HG03066 (cell line): ENCODE results near the gene ZBTB37.
"Not testable (repeated sequence)": the region's sequence is repeated elsewhere in the genome, so short reads cannot be mapped to it uniquely, and the experiment has no call there.

Source experiments
- ATAC-seq: cut with Tn5 transposase; IDR thresholded peaks from one replicate; pipeline ENCODE4 v1.9.1; 2021; ENCODE audit warnings: low read depth; ENCODE audit not compliant: unreplicated experiment

The ZBTB37 gene

DNA sequence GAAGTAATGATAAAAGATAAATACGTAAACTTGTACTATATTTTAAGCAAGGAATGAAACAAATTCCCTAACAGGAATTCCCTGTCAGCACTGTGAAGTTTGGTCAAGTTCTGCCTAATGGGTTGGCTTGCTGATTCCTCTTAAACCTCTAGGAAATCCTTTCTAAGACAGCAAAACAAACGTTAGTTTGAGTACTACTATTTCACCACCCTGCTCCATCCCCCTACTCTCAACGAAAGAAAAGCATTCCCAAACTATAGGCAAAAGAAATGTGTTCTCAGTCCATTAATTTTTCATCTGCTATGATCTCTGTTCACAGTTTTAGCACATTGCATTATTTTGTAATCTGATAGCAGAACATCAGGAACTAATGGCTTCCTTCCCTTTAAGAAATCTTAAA lies 32.8 kb downstream of the ZBTB37 start:
- ATAC-seq = no peak

DNA sequence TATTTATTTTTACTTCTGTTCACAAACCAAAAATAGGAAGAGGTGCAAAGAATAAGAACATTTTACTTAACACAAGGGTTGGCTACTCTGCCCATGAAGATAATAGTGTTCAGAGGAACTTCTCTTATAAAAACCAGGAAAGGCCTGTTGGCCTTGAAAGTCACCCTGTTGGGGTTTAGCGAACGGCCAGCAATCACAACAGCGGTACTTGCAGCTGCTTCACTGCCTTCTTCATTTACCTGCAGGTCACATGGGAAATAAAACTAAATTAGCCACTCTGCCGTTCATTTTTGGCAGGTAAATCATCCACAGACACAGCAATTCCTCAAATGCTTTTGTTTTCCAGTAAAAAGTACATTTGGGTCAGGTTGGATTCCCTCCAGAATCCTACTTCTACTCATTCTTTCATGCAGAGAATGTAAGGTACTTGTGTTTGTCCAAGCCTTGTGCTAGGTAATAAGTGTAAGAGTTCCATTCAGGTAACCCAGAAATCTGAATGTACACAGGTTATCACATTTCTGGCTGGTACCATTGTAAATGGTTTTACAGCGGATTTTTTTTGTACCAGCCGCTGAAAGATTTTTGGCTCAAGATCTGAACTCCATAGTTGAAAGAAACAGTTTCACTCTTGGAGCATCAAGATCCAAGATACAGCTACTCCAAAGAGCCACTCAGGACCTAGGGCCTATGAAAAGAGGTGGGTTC lies 35.8 kb downstream of the ZBTB37 start:
- no peak for ATAC-seq

DNA sequence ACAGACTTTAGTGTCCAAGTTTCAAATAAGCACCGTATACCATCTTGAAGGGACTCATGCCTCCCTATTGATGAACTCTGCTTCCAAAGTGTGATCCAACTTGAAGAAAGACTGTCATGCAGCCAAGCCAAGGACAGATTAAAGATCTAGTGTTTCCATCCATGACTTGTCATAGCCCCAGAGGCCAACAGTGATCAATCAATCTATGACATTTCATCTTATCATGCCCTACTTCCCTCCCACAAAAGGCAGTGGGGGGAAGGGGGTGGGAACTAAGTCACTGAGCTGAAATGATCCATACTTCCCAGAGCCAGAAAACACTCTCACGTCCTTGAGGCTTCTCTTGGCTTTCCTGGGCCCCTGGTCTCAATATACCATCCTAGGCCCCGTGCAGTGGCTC lies 44.9 kb downstream of the ZBTB37 start:
- ATAC-seq = no peak

DNA sequence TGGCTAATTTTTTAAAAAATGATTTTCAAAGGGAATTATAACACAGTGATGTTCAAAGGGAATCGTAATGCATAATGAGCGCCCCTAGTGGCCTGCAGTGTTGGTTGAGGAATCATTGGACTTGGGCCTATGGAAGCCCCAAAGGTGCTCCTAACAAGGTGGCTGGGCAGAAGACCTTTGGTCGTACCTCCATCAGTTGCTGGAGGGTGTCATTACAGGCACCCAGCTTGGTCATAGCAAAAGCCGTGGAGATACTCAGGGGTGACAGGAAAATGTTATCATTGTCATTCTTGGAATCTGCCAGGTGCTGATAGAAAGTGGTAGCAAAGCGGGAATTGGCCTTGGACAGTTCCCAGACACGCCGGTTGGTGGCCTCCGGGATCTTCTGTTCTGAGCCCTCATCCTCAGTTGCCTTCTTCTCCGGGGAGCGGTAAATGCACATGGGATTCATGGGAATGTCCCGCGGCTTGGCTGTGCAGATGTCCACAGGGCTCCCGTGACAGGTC lies 46.2 kb downstream of the ZBTB37 start:
- ATAC-seq = no peak

DNA sequence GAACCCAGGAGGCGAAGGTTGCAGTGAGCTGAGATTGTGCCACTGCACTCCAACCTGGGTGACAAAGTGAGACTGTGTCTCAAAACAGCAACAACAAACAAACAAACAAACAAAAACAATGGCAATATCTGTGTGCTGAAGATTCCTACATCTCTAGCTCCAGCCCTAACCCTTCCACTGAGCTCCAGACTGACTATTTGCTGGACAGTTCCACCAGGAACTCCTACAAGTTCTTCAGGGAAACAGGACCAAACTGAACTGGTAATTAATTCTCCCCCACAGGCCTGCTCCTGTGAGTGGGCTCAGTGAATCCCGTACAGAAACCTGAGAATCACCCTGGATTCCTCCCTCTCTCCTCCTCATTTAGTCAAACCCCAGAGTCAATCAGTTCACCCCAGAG lies 47.4 kb downstream of the ZBTB37 start:
- no peak for ATAC-seq

DNA sequence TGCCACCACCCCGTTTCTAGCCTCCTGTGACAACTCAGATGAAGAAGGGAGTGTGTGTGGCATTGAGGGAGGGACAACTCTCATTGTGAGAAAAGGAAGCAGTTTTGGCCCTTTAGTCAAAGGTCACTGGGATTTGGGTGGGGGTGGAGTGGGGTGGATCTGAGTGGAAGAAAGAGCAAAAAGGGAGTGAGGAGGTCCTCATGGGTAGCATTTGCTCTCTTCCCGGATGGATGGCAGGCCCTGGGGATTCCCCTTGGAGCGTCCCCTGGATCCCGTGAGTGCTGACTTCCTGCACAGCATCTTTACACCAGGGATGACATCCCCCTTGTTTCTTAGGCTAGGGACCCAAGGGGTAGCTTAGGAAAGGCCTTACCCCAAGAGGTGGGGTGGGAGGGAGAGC lies 48.5 kb downstream of the ZBTB37 start:
- no peak for ATAC-seq

DNA sequence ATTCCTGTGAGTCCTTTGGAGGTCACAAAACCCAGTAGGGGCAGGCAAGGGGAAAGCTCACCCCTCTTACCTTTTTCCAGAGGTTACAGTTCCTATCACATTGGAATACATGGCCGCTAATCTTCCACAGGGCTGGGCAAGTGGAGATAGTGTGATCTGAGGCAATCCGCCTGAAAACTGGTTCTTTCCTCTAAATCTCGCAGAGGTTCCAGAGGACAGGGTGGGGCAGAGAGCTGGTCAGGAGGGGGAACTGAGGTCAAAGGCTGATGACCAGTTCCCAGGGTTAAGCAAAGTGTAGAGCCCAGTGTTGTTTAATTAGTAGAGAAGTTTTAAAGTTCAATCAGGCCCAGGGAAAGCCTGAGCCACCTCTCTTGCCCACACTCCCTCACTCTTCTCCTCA lies 49.0 kb downstream of the ZBTB37 start, which contains the start of gene SERPINC1:
TSS of gene SERPINC1 (minus strand) at position 179 of the 400 bp plus-strand sequence. CDS start at position 111, 68 bp downstream.
- ATAC-seq = no peak

DNA sequence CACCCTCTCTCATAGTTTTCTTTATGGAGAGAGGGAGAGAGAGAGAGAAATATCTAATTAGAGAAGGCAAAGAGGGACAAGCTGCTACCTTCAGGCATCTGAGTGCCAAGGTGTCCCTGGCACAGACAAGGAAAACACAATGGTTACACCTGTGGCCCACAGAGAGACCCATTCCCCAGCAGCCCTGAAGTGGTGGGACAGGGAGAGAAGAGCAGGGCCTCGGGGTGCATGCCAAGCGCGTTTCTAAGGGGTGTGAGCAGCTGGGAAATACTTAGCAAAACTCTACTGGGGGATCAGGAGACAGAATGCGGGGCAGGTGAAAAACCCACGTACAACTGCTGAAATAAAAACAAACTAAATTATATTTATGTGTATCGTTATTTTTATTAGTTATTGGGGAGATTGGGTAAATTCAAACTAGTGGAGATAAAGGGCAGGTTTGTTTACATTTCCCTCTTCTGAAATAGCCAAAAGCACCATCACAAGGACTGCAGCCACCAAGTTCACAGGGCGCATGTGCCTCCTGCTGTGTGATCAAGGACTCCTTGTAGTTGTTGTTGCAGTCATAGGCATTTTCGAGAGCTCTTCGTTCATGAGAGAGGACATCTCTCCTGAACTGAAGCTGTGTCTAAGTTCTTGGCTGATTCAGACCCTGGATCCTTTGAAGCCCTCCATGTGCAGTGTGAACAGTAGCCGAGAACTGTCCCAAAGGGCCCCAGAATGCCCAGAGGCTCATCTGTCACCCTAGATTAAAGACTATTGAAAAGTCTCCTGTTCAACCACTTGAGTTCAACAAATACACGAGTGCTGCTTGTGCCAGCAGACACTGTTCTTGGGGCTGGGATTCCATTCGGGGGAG lies 49.7 kb downstream of the ZBTB37 start:
- ATAC-seq = no peak

DNA sequence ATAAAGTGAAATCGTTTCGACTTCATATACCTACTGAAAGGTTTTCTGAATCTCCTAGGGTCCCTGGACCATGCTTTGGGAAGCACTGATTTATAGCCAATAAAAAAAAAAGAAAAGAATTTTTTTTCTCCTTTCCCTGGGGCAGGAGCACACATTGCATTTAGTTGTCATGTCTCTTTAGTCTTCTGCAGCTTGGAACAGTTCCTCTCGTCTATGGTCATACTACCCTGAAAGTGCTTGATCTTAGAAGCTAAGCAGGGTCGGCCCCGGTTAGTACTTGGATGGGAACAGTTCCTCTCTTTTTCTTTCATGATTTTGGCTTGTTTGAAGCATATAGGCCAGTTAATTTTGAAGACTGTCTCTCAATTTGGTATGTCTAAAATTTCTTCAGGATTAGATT lies 52.7 kb downstream of the ZBTB37 start:
- ATAC-seq = no peak

DNA sequence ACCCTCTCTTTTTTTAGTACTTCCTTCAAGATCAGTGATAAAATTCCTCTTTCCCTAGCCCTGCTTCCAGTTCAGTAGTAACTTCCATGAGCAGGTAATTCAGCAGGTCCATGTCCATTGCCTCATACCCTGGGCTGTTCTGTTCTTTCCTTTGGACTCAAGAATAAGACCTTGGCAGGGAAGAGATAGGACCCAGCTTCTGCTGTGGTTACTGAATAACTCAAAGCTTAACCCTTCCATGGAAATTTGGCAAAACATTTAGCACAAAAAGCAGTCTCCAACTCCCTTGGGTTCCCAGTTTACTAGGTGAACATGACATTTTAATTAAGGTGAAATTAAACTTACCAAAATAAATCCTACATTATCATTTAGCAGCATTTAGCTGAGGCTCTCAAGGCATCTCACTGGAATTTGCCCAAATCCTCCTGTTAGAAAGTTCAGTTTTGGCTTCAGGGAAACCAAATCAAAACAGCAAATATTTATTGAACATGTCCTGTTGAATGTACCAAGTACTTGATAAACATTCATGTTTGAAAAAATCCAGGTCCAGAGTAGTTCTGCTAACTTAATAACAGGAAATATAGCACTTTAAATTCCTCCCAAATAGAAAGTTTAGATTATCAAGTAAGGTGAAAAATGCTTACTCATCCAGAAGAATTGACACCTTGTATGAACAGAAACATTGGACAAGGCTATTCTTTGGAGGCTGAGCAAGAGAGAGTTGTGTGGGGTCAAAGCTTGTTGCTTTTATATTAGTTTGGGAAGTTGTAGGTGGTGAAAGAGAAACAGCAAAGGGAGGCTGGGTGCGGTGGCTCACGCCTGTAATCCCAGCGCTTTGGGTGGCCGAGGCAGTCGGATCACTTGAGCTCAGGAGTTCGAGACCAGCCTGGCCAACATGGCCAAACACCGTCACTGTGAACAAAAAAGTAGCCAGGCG lies 57.4 kb downstream of the ZBTB37 start:
- no peak for ATAC-seq

DNA sequence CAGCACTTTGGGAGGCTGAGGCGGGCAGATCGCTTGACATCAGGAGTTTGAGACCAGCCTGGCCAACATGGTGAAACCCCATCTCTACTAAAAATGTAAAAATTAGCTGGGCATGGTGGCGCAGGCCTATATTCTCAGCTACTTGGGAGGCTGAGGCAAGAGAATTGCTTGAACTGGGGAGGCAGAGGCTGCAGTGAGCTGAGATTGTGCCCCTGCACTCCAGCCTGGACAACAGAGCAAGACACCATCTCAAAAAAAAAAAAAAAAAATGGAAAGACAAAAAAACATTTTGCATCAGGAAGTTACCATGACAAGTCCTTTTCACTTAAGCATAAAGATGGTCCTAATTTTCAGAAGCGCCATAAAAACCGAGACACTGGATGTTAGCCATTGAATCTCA lies 62.4 kb downstream of the ZBTB37 start:
- ATAC-seq = not testable (repeated sequence)

DNA sequence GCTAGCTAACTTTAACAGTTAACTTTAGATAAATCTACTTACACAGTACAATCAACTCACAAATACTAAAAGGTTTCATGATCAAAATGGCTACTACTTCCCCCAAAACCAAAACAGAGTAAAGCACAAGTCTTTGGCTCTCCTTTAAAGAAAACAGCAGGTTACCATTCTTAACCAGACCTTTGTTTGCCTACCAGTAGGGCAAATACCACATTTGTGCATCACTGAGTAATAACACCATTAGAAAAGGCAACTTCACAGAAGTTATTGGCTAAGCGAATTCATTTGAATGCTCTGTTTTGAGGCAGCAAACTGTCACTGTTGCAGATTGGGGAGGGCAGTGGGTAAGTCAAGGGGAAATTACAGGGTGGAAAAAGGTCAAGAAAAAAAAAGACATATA lies 66.3 kb downstream of the ZBTB37 start:
- no peak for ATAC-seq

DNA sequence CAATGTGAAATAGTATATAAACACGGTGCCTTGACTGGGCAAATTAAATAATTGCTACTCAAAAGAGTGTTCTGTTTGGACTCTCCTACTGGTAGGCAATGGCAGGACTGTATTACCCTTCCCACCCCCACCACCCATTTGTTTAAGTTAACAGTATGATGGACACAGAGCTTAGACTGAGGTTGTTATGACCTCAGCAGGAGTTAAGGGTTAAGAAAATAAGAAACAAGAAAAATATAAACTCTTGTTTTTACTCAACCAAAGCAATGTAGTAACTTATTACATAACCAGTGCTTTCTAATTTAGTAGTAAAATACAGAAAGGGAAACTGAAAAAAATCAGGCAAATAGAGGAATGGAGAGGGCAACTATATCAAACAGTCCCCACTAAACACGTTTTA lies 68.9 kb downstream of the ZBTB37 start:
- ATAC-seq = no peak

DNA sequence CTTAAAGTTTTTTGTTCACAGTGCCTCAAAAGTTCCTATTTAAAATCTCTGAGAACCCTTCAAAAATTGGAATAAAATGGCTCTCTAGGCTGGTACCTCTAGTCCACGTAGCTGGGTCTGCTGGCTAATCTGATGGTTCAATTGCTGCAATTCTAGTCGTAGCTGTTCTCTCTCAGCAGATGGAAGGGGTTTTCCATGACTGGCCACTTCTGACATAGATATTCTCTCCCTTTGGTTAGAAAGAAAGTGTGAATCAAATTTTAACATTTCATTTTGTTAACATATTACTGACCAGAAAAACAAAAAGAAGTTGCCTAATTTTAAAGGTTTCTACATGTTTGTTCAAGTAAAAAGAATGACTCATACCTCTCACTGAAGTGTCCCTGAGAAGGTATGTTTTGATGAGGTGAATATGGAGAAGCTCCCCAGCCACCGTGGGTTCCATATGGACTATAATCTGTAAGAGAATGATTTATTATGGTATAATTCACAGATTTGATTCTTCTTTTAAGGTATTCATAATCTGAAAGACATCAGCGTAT lies 78.3 kb downstream of the ZBTB37 start:
- ATAC-seq = no peak

DNA sequence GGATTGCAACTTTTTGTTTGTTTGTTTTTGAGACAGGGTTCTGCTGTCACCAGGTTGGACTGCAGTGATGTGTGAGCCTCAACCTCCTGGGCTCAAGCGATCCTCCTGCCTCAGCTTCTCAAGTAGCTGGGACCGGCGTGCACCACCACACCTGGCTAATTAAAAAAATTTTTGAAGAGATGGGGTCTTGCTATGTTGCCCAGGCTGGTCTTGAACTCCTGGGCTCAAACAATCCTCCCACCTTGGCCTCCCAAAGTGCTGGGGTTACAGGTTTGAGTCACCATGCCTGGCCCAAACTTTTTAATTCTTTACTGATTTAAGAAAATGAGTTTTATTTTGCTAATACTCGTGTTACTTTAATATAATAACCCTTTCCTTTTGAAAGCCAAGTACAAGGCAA lies 80.4 kb downstream of the ZBTB37 start:
- ATAC-seq = no peak
